HEK293 (cell line): ENCODE measurements around the gene FERMT2.

Experiments used
- CTCF ChIA-PET: fragments of 350-600 bp; formaldehyde crosslinking; extraction: SDS; loops from one replicate; lab custom pipeline; 2021; ENCODE audit warnings: antibody characterized with exemption; lab: Yijun Ruan, JAX
- POLR2A ChIA-PET: fragments of 300-600 bp; formaldehyde crosslinking; extraction: SDS; loops from one replicate; lab custom pipeline; 2020; ENCODE audit warnings: antibody characterized with exemption, inconsistent platforms; lab: Yijun Ruan, JAX
- H3K27ac ChIP-seq: fragments of 200-500 bp; sonication (Bioruptor generic); 2 replicates; pipeline ENCODE4 v1.5.1; 2014; ENCODE audit warnings: low read depth, low read length, control low read depth, inconsistent platforms; ENCODE audit errors: extremely low read depth
- H3K36me3 ChIP-seq, 2 experiments: fragments of 200-500 bp in 1 of 2; sonication (Bioruptor generic) in 1 of 2; 1 replicate in 1 of 2; 2 replicates in 1 of 2; pipeline ENCODE4 v1.5.1; 2014 to 2017; ENCODE audit warnings: inconsistent platforms in 2 of 2, low read length in 2 of 2; ENCODE audit not compliant: control insufficient read depth in 2 of 2, insufficient read depth in 1 of 2
- H3K4me1 ChIP-seq: fragments of 200-500 bp; sonication (Bioruptor generic); 2 replicates; pipeline ENCODE4 v1.5.1; 2014; ENCODE audit warnings: mild to moderate bottlenecking, low read length, inconsistent platforms; ENCODE audit not compliant: control insufficient read depth, insufficient read depth
- H3K4me3 ChIP-seq: 2 replicates; pipeline ENCODE4 v1.5.1; 2011; ENCODE audit warnings: low read depth, mild to moderate bottlenecking, control low read depth, low read length, moderate library complexity
- H3K9me3 ChIP-seq: fragments of 200-500 bp; sonication (Bioruptor generic); 2 replicates; pipeline ENCODE4 v1.5.1; 2014; ENCODE audit warnings: low read depth, low read length, inconsistent platforms; ENCODE audit not compliant: control insufficient read depth, insufficient read depth
- GLIS2 ChIP-seq: fragments of 450-650 bp; formaldehyde crosslinking; IDR thresholded peaks from 2 replicates; pipeline ENCODE4 v1.5.1; 2016; ENCODE audit warnings: missing biosample characterization, missing genetic modification characterization
- HOXD13 ChIP-seq: sonication (generic); formaldehyde crosslinking; IDR thresholded peaks from 2 replicates; pipeline ENCODE4 v1.8.0; 2022; ENCODE audit warnings: missing genetic modification reagents, borderline replicate concordance
- KLF1 ChIP-seq: fragments of 450-650 bp; formaldehyde crosslinking; IDR thresholded peaks from 2 replicates; pipeline ENCODE4 v1.5.1; 2016; ENCODE audit warnings: missing biosample characterization, missing genetic modification characterization
- SCRT1 ChIP-seq: fragments of 450-650 bp; formaldehyde crosslinking; IDR thresholded peaks from 2 replicates; pipeline ENCODE4 v1.5.1; 2016; ENCODE audit warnings: missing biosample characterization, missing genetic modification characterization, borderline replicate concordance
- SCRT2 ChIP-seq: fragments of 450-650 bp; formaldehyde crosslinking; IDR thresholded peaks from 2 replicates; pipeline ENCODE4 v1.5.1; 2016; ENCODE audit warnings: missing biosample characterization, missing genetic modification characterization
- SP2 ChIP-seq: fragments of 450-650 bp; formaldehyde crosslinking; IDR thresholded peaks from 2 replicates; pipeline ENCODE4 v1.5.1; 2016; ENCODE audit warnings: missing biosample characterization, missing genetic modification characterization
- SP7 ChIP-seq: fragments of 450-650 bp; formaldehyde crosslinking; IDR thresholded peaks from 2 replicates; pipeline ENCODE4 v1.5.1; 2016; ENCODE audit warnings: missing biosample characterization, missing genetic modification characterization
- TRIM28 ChIP-seq: IDR thresholded peaks from 2 replicates; pipeline ENCODE4 v1.6.1; 2011; ENCODE audit warnings: low read length, control low read depth, borderline replicate concordance
- WT1 ChIP-seq: fragments of 450-650 bp; formaldehyde crosslinking; IDR thresholded peaks from 2 replicates; pipeline ENCODE4 v1.5.1; 2016; ENCODE audit warnings: missing biosample characterization, missing genetic modification characterization
- YY2 ChIP-seq: fragments of 450-650 bp; formaldehyde crosslinking; IDR thresholded peaks from 2 replicates; pipeline ENCODE4 v1.5.1; 2016; ENCODE audit warnings: missing biosample characterization, missing genetic modification characterization
- ZBTB20 ChIP-seq: fragments of 450-650 bp; formaldehyde crosslinking; IDR thresholded peaks from 2 replicates; pipeline ENCODE4 v1.5.1; 2016; ENCODE audit warnings: missing biosample characterization, missing genetic modification characterization
- ZBTB48 ChIP-seq: fragments of 450-650 bp; formaldehyde crosslinking; IDR thresholded peaks from 2 replicates; pipeline ENCODE4 v1.5.1; 2016; ENCODE audit warnings: missing biosample characterization, missing genetic modification characterization
- ZEB2 ChIP-seq: fragments of 450-650 bp; formaldehyde crosslinking; IDR thresholded peaks from 2 replicates; pipeline ENCODE4 v1.5.1; 2016; ENCODE audit warnings: missing biosample characterization, missing genetic modification characterization
- ZNF133 ChIP-seq: fragments of 450-650 bp; formaldehyde crosslinking; IDR thresholded peaks from 2 replicates; pipeline ENCODE4 v1.5.1; 2016; ENCODE audit warnings: missing biosample characterization, missing genetic modification characterization
- ZNF214 ChIP-seq: fragments of 450-650 bp; formaldehyde crosslinking; IDR thresholded peaks from 2 replicates; pipeline ENCODE4 v1.5.1; 2017; ENCODE audit warnings: missing biosample characterization, mild to moderate bottlenecking, missing genetic modification characterization, borderline replicate concordance
- ZNF223 ChIP-seq: fragments of 450-650 bp; formaldehyde crosslinking; IDR thresholded peaks from 2 replicates; pipeline ENCODE4 v1.5.1; 2016; ENCODE audit warnings: missing biosample characterization, missing genetic modification characterization
- ZNF23 ChIP-seq: fragments of 450-650 bp; formaldehyde crosslinking; IDR thresholded peaks from 2 replicates; pipeline ENCODE4 v1.5.1; 2016; ENCODE audit warnings: missing biosample characterization, missing genetic modification characterization, borderline replicate concordance
- ZNF239 ChIP-seq: fragments of 450-650 bp; formaldehyde crosslinking; IDR thresholded peaks from 2 replicates; pipeline ENCODE4 v1.5.1; 2016; ENCODE audit warnings: missing biosample characterization, missing genetic modification characterization
- ZNF341 ChIP-seq: fragments of 450-650 bp; formaldehyde crosslinking; IDR thresholded peaks from 2 replicates; pipeline ENCODE4; 2016; ENCODE audit warnings: low read depth, missing biosample characterization, missing genetic modification characterization
- ZNF366 ChIP-seq: fragments of 450-650 bp; formaldehyde crosslinking; conservative IDR thresholded peaks from 2 replicates; pipeline ENCODE4 v1.5.1; 2016; ENCODE audit warnings: missing biosample characterization, missing genetic modification characterization
- ZNF391 ChIP-seq: fragments of 450-650 bp; formaldehyde crosslinking; IDR thresholded peaks from 2 replicates; pipeline ENCODE4 v1.5.1; 2016; ENCODE audit warnings: low read depth, missing biosample characterization, missing genetic modification characterization, borderline replicate concordance
- ZNF416 ChIP-seq: fragments of 450-650 bp; formaldehyde crosslinking; IDR thresholded peaks from 2 replicates; pipeline ENCODE4 v1.5.1; 2016; ENCODE audit warnings: missing biosample characterization, missing genetic modification characterization
- ZNF549 ChIP-seq: fragments of 450-650 bp; IDR thresholded peaks from 2 replicates; pipeline ENCODE4 v1.5.1; 2018; ENCODE audit warnings: missing biosample characterization, missing genetic modification characterization, mild to moderate bottlenecking, inconsistent platforms, moderate library complexity
- ZNF561 ChIP-seq: fragments of 450-650 bp; IDR thresholded peaks from 2 replicates; pipeline ENCODE4 v1.5.1; 2018; ENCODE audit warnings: missing biosample characterization, missing genetic modification characterization, borderline replicate concordance
- ZNF768 ChIP-seq: fragments of 450-650 bp; formaldehyde crosslinking; IDR thresholded peaks from 2 replicates; pipeline ENCODE4 v1.5.1; 2018; ENCODE audit warnings: missing biosample characterization, mild to moderate bottlenecking, missing genetic modification characterization
- ZSCAN30 ChIP-seq: fragments of 450-650 bp; IDR thresholded peaks from 2 replicates; pipeline ENCODE4 v1.5.1; 2018; ENCODE audit warnings: missing biosample characterization, mild to moderate bottlenecking, missing genetic modification characterization, moderate library complexity
- ZXDB ChIP-seq: fragments of 450-650 bp; formaldehyde crosslinking; IDR thresholded peaks from 2 replicates; pipeline ENCODE4 v1.5.1; 2016; ENCODE audit warnings: missing biosample characterization, missing genetic modification characterization
- TF ChIP-seq, protein P1 (sequence below): fragments of 450-650 bp; formaldehyde crosslinking; IDR thresholded peaks from 2 replicates; pipeline ENCODE4 v1.5.1; 2016; ENCODE audit warnings: missing biosample characterization, missing genetic modification characterization
- TF ChIP-seq, protein P2 (sequence below): fragments of 450-650 bp; formaldehyde crosslinking; IDR thresholded peaks from 2 replicates; pipeline ENCODE4 v1.5.1; 2016; ENCODE audit warnings: missing biosample characterization, missing genetic modification characterization, low read depth
- TF ChIP-seq, protein P3 (sequence below): fragments of 450-650 bp; formaldehyde crosslinking; IDR thresholded peaks from 2 replicates; pipeline ENCODE4 v1.5.1; 2016; ENCODE audit warnings: missing biosample characterization, missing genetic modification characterization
- TF ChIP-seq, protein P4 (sequence below): fragments of 450-650 bp; formaldehyde crosslinking; IDR thresholded peaks from 2 replicates; pipeline ENCODE4 v1.5.1; 2017; ENCODE audit warnings: missing biosample characterization, missing genetic modification characterization

FERMT2 gene

DNA sequence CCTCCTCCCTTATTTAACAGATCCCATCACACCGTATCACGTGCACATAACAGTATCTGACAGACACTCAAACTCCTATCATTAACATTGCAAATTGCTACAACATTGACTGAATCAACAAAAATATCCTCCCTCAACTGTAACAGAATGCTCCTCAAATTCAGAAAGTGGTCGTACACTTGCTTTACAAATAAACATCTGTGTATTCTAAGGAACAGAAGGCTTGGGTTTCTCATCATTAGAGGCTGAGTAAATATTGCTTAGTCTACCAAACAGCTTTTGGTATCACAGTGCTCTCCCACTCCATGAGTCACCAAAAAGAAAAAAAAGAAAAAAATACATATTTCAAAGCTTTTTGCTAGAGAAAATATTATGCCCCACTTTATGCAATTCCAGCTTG is 23.9 kb downstream of the FERMT2 start (continued):
- TF ChIP-seq, protein P1, sequence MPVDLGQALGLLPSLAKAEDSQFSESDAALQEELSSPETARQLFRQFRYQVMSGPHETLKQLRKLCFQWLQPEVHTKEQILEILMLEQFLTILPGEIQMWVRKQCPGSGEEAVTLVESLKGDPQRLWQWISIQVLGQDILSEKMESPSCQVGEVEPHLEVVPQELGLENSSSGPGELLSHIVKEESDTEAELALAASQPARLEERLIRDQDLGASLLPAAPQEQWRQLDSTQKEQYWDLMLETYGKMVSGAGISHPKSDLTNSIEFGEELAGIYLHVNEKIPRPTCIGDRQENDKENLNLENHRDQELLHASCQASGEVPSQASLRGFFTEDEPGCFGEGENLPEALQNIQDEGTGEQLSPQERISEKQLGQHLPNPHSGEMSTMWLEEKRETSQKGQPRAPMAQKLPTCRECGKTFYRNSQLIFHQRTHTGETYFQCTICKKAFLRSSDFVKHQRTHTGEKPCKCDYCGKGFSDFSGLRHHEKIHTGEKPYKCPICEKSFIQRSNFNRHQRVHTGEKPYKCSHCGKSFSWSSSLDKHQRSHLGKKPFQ (tag by site-specific recombination): no peak
- TF ChIP-seq, protein P2, sequence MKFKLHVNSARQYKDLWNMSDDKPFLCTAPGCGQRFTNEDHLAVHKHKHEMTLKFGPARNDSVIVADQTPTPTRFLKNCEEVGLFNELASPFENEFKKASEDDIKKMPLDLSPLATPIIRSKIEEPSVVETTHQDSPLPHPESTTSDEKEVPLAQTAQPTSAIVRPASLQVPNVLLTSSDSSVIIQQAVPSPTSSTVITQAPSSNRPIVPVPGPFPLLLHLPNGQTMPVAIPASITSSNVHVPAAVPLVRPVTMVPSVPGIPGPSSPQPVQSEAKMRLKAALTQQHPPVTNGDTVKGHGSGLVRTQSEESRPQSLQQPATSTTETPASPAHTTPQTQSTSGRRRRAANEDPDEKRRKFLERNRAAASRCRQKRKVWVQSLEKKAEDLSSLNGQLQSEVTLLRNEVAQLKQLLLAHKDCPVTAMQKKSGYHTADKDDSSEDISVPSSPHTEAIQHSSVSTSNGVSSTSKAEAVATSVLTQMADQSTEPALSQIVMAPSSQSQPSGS (tag by site-specific recombination): no peak
- TF ChIP-seq SP2 (no peak), HOXD13 (CRISPR knock-in tag) (no peak), WT1 (tag by site-specific recombination) (peak; percentile 90), ZBTB48 (tag by site-specific recombination) (no peak), SP7 (tag by site-specific recombination) (0 out of 2 replicates have a peak, but pooled peaks have one; percentile 13)
- TF ChIP-seq, protein P3, sequence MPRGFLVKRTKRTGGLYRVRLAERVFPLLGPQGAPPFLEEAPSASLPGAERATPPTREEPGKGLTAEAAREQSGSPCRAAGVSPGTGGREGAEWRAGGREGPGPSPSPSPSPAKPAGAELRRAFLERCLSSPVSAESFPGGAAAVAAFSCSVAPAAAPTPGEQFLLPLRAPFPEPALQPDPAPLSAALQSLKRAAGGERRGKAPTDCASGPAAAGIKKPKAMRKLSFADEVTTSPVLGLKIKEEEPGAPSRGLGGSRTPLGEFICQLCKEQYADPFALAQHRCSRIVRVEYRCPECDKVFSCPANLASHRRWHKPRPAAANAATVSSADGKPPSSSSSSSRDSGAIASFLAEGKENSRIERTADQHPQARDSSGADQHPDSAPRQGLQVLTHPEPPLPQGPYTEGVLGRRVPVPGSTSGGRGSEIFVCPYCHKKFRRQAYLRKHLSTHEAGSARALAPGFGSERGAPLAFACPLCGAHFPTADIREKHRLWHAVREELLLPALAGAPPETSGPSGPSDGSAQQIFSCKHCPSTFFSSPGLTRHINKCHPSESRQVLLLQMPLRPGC (tag by site-specific recombination): peak; percentile 41; the same call in 1 of the 2 replicates

DNA sequence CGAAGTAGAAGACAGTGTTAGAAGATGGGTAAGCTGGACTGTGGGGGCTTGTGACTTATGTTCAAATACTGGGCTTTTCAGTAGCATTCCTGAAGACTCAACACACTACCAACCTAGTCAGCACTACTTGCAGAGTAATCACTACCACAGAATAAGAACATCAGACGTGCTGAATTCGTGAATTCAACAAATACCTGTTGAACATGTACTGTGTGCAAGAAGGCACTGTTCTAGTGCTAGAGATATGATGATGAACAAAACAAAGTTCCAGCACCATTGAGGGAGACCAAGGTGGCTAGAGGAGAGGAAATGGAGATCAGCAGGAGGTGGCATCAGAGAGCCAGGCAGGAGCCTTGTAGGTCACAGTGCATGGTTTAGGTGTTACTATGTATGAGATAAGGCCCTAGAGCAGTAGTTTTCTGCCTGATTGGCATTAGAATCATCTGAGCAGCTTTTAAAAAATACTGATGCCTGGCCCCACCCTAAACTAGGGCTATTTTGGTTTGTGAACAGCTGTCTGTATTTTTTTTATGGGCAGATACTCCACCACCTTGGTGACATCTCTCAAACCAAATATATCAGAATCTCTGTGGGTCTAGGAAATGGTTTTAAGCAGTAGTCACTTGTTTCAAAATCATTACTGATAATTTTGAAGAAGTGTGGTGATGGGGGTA is 26.8 kb downstream of the FERMT2 start:
- Histone ChIP-seq H3K36me3 (no peaks in the 10 kb centered on the region; a peak in 1 of 3 replicates), H3K27ac (no peak overlapping the region), H3K4me1 (peaks cover 59% of the 10 kb centered on the region), H3K9me3 (no peaks in the 10 kb centered on the region), H3K4me3 (no peak overlapping the region)
- POLR2A ChIA-PET: interaction anchor here (0.6 kb wide), 1 partner anchor 371 kb away, joined by 4 read pairs; the partner anchor contains the start of gene GPR137C
- CTCF ChIA-PET: interaction anchor here (0.5 to 3.9 kb wide), 6 partner anchors 11 to 134 kb away, joined by 3 to 25 read pairs (median 3); no protein-coding TSS in a partner anchor
- no peak for TF ChIP-seq ZNF239 (tag by site-specific recombination)
- peak; percentile 99 for TF ChIP-seq SCRT2 (tag by site-specific recombination)
- no peak for TF ChIP-seq ZNF223 (tag by site-specific recombination)
- TF ChIP-seq ZNF549 (tag by site-specific recombination): no peak
- no peak for TF ChIP-seq ZXDB (tag by site-specific recombination)
- no peak for TF ChIP-seq ZEB2 (tag by site-specific recombination)
- TF ChIP-seq ZNF133 (tag by site-specific recombination): no peak
- TF ChIP-seq ZNF416 (tag by site-specific recombination): no peak
- TF ChIP-seq GLIS2 (tag by site-specific recombination): no peak
- TF ChIP-seq ZNF768: no peak
- TF ChIP-seq KLF1: no peak
- peak; percentile 52; the same call in 1 of the 2 replicates for TF ChIP-seq TRIM28
- TF ChIP-seq ZNF561: no peak
- TF ChIP-seq SCRT1 (tag by site-specific recombination): peak; percentile 92; the same call in 1 of the 2 replicates
- TF ChIP-seq ZNF23 (tag by site-specific recombination): no peak
- TF ChIP-seq, protein P4, sequence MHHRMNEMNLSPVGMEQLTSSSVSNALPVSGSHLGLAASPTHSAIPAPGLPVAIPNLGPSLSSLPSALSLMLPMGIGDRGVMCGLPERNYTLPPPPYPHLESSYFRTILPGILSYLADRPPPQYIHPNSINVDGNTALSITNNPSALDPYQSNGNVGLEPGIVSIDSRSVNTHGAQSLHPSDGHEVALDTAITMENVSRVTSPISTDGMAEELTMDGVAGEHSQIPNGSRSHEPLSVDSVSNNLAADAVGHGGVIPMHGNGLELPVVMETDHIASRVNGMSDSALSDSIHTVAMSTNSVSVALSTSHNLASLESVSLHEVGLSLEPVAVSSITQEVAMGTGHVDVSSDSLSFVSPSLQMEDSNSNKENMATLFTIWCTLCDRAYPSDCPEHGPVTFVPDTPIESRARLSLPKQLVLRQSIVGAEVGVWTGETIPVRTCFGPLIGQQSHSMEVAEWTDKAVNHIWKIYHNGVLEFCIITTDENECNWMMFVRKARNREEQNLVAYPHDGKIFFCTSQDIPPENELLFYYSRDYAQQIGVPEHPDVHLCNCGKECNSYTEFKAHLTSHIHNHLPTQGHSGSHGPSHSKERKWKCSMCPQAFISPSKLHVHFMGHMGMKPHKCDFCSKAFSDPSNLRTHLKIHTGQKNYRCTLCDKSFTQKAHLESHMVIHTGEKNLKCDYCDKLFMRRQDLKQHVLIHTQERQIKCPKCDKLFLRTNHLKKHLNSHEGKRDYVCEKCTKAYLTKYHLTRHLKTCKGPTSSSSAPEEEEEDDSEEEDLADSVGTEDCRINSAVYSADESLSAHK (tag by site-specific recombination): no peak
- TF ChIP-seq ZNF391 (tag by site-specific recombination): no peak
- no peak for TF ChIP-seq ZNF366 (tag by site-specific recombination)
- TF ChIP-seq ZBTB20 (tag by site-specific recombination): no peak; the same call in 1 of the 2 replicates
- TF ChIP-seq WT1 (tag by site-specific recombination): no peak
- no peak for TF ChIP-seq ZSCAN30 (tag by site-specific recombination)
- no peak for TF ChIP-seq ZNF341 (tag by site-specific recombination)
- TF ChIP-seq YY2: no peak
- no peak for TF ChIP-seq ZNF214 (tag by site-specific recombination)
